Measurements from ENCODE around the gene PLXDC1. TPM values are rescaled to one million over a fixed set of nuclear protein-coding genes. Genes with fewer than 3 reads are reported as not detected.

PLXDC1 gene
- total and polyA plus RNA-seq, 2 of the 8 experiments (the other 6 are each of a cell fraction or from before 2014, with no cell fraction given): 4.1 to 14.6 TPM

DNA sequence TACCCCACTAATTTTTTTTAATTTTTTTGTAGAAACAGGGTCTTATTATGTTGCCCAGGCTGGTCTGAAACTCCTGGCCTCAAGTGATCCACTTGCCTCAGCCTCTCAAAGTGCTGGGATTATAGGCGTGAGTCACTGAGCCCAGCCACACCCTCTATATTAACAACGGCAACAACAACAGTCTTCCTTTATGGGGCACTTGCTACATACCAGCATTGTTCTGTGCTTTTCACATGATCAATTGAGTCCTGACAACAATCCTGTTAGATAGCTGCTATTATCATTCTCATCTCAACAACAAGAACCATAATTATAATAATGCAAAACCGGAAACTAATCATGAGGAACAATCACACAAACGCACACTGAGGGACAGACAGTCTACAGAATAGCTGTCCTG lies 27.1 kb upstream of the PLXDC1 start (continued):
- TF ChIP-seq RNF2 (IDR thresholded peaks at IDR 0.05; ENCODE audit: borderline replicate concordance, low read depth, low read length, missing control alignments, poor library complexity, severe bottlenecking) (no peak), TAF7 (optimal IDR thresholded peaks at IDR 0.05; ENCODE audit: borderline replicate concordance, low read depth, low read length) (no peak), CTBP2 (IDR thresholded peaks at IDR 0.05; ENCODE audit: borderline replicate concordance, insufficient read depth, insufficient read length, low read length) (no peak), TEAD4 (IDR thresholded peaks at IDR 0.05; ENCODE audit: low read depth, low read length) (no peak), PHF8 (conservative IDR thresholded peaks at IDR 0.05; ENCODE audit: low read depth, low read length) (no peak), RAD21 (IDR thresholded peaks at IDR 0.05 in 1 of 2, conservative IDR thresholded peaks at IDR 0.05 in 1 of 2; ENCODE audit: low read depth in 2 of 2, low read length in 2 of 2) (no peak), CHD1 (IDR thresholded peaks at IDR 0.05; ENCODE audit: low read depth, low read length) (no peak), SP1 (IDR thresholded peaks at IDR 0.05; ENCODE audit: low read depth, low read length) (no peak)

All from H1 (cell line).